Measurements from ENCODE around the gene SEC14L2.

DNA sequence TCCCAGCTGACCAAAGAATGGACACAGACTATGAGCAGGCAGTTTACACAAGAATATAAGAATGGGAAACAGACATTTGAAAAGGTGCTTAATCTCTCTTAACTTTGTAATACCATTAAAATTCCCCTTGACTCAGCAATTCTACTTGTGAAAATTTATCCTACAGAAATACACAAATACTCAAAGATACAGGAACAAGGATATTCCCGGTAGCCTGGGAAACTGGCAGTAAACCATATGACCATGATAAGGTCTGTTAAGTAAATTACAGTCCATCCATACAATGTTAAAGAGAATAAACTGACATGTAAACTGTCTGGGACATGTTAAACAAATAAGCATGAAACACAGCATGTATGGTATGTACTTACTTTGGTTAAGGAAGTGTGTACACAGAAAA, 20.0 kb downstream of the SEC14L2 start:
- TF ChIP-seq, protein P1, sequence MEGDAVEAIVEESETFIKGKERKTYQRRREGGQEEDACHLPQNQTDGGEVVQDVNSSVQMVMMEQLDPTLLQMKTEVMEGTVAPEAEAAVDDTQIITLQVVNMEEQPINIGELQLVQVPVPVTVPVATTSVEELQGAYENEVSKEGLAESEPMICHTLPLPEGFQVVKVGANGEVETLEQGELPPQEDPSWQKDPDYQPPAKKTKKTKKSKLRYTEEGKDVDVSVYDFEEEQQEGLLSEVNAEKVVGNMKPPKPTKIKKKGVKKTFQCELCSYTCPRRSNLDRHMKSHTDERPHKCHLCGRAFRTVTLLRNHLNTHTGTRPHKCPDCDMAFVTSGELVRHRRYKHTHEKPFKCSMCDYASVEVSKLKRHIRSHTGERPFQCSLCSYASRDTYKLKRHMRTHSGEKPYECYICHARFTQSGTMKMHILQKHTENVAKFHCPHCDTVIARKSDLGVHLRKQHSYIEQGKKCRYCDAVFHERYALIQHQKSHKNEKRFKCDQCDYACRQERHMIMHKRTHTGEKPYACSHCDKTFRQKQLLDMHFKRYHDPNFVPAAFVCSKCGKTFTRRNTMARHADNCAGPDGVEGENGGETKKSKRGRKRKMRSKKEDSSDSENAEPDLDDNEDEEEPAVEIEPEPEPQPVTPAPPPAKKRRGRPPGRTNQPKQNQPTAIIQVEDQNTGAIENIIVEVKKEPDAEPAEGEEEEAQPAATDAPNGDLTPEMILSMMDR (IDR thresholded peaks at IDR 0.05; ENCODE audit: extremely low read depth in 1 of 2, insufficient read depth in 1 of 2, low read depth in 1 of 2, low read length in 2 of 2), result no peak
- TF ChIP-seq POLR2A (IDR thresholded peaks at IDR 0.05; ENCODE audit: low read depth, low read length) (no peak), EZH2 (IDR thresholded peaks at IDR 0.05; ENCODE audit: borderline replicate concordance, low read depth, low read length, severe bottlenecking) (no peak), FOS (IDR thresholded peaks at IDR 0.05; ENCODE audit: borderline replicate concordance, insufficient read depth, low read length) (no peak), POLR2AphosphoS5 (IDR thresholded peaks at IDR 0.05; ENCODE audit: insufficient read depth, low read depth, low read length) (no peak), GATA2 (IDR thresholded peaks at IDR 0.05; ENCODE audit: insufficient read depth, insufficient read length, low read depth, low read length) (no peak), MYC (IDR thresholded peaks at IDR 0.05; ENCODE audit: low read depth, low read length) (no peak)

Data from endothelial cell of umbilical vein (primary cell).